B cell (primary cell): ENCODE results near the gene FAIM. TPM values are rescaled to one million over a fixed set of nuclear protein-coding genes. Genes with fewer than 3 reads are reported as not detected.

Experiments used
- ATAC-seq: fragments of 200-7000 bp; cut with Tn5 transposase; one replicate; pipeline ENCODE4 v1.10.0; 2021; ENCODE audit warnings: low read depth, mild to moderate bottlenecking, moderate number of reproducible peaks, moderate library complexity
- CTCF ChIA-PET: fragments of 350-600 bp; sonication (Branson Sonifier 250); formaldehyde crosslinking; loops from one replicate; lab custom pipeline; 2021; ENCODE audit warnings: antibody characterized with exemption, inconsistent platforms; lab: Charles Lee
- POLR2A ChIA-PET: fragments of 350-600 bp; sonication (Branson Sonifier 250); formaldehyde crosslinking; loops from one replicate; lab custom pipeline; 2021; ENCODE audit warnings: antibody characterized with exemption; lab: Charles Lee
- DNase-seq: peaks from one replicate; pipeline ENCODE4 v3.0.0; 2013
- H2AFZ ChIP-seq: 2 replicates; pipeline ENCODE4 v1.6.1; 2012; ENCODE audit warnings: mild to moderate bottlenecking, low read depth, low read length; ENCODE audit not compliant: insufficient read depth, poor library complexity, severe bottlenecking
- H3K27ac ChIP-seq, 2 donors: 1 replicate in 1 of 2; 2 replicates in 1 of 2; pipeline ENCODE4 v1.5.1; 2012 to 2013; ENCODE audit warnings: low read length in 2 of 2, mild to moderate bottlenecking in 2 of 2, moderate library complexity in 1 of 2
- H3K27me3 ChIP-seq, 4 experiments: fragments of 200-600 bp in 1 of 4; sonication (generic) in 1 of 4; replicated peaks in 1 of 4; 1 replicate in 2 of 4; 2 replicates in 2 of 4; pipeline versions ENCODE4 v1.6.1 to v1.7.0; 2013 to 2016; ENCODE audit warnings: low read length in 3 of 4, mild to moderate bottlenecking in 2 of 4, mixed read lengths in 1 of 4, moderate library complexity in 1 of 4; ENCODE audit not compliant: insufficient read depth in 4 of 4, control insufficient read depth in 3 of 4; ENCODE audit errors: control extremely low read depth in 1 of 4
- H3K36me3 ChIP-seq, 2 experiments: replicated peaks in 1 of 2; 1 replicate in 1 of 2; 2 replicates in 1 of 2; pipeline versions ENCODE4 v1.6.1 to v1.7.1; 2013; ENCODE audit warnings: low read length in 1 of 2; ENCODE audit not compliant: insufficient read depth in 2 of 2, control insufficient read depth in 1 of 2; ENCODE audit errors: control extremely low read depth in 1 of 2, extremely low read depth in 1 of 2
- H3K4me1 ChIP-seq, 2 donors: fragments of 200-600 bp in 1 of 2; sonication (generic) in 1 of 2; 1 replicate in 1 of 2; 2 replicates in 1 of 2; pipeline versions ENCODE4 v1.5.1 to v1.6.1; 2013 to 2017; ENCODE audit warnings: low read length in 2 of 2; ENCODE audit not compliant: control insufficient read depth in 2 of 2, insufficient read depth in 2 of 2
- H3K4me2 ChIP-seq: replicated peaks from 2 replicates; pipeline ENCODE3; 2012; ENCODE audit warnings: mild to moderate bottlenecking, low read depth, low read length; ENCODE audit not compliant: poor library complexity, severe bottlenecking
- H3K4me3 ChIP-seq, 5 experiments: fragments of 200-600 bp in 1 of 5; sonication (generic) in 1 of 5; 1 replicate in 3 of 5; 2 replicates in 2 of 5; pipeline versions ENCODE4 v1.5.1 to v1.7.0; 2011 to 2016; ENCODE audit warnings: low read length in 4 of 5, mild to moderate bottlenecking in 4 of 5, low read depth in 2 of 5, control low read depth in 1 of 5, moderate library complexity in 1 of 5; ENCODE audit not compliant: insufficient read depth in 1 of 5; ENCODE audit errors: control extremely low read depth in 1 of 5, extremely low read depth in 1 of 5
- H3K79me2 ChIP-seq: fragments of 200-600 bp; sonication (generic); one replicate; pipeline ENCODE4 v1.6.0; 2016; ENCODE audit warnings: low read length; ENCODE audit not compliant: control insufficient read depth, insufficient read depth
- H3K9ac ChIP-seq: fragments of 200-600 bp; sonication (generic); 2 replicates; pipeline ENCODE4 v1.6.1; 2017; ENCODE audit warnings: mild to moderate bottlenecking, low read length, moderate library complexity
- H3K9me3 ChIP-seq, 3 donors: one replicate each; pipeline versions ENCODE4 v1.6.1 to v1.7.1; 2013; ENCODE audit warnings: low read length in 2 of 3; ENCODE audit not compliant: control insufficient read depth in 2 of 3, insufficient read depth in 1 of 3; ENCODE audit errors: control extremely low read depth in 1 of 3
- H4K20me1 ChIP-seq: 2 replicates; pipeline ENCODE4 v1.6.0; 2012; ENCODE audit warnings: mild to moderate bottlenecking, low read length; ENCODE audit not compliant: insufficient read depth, control insufficient read depth, poor library complexity, severe bottlenecking
- H3K27ac Mint-ChIP-seq: one replicate; pipeline ENCODE4 v1.8.0; 2021; ENCODE audit warnings: mixed read lengths
- H3K27me3 Mint-ChIP-seq: one replicate; pipeline ENCODE4 v1.8.0; 2021; ENCODE audit warnings: mixed read lengths
- H3K4me1 Mint-ChIP-seq: one replicate; pipeline ENCODE4 v1.8.0; 2021; ENCODE audit warnings: mixed read lengths
- H3K4me3 Mint-ChIP-seq: one replicate; pipeline ENCODE4 v1.8.0; 2021; ENCODE audit warnings: mixed read lengths
- H3K9me3 Mint-ChIP-seq: one replicate; pipeline ENCODE4 v1.8.0; 2022; ENCODE audit warnings: mixed read lengths; ENCODE audit not compliant: insufficient read depth
- EZH2 ChIP-seq: IDR thresholded peaks from 2 replicates; pipeline ENCODE4 v1.6.1; 2012; ENCODE audit warnings: borderline replicate concordance, low read depth, mild to moderate bottlenecking, moderate library complexity, low read length; ENCODE audit not compliant: insufficient read depth, poor library complexity, severe bottlenecking
- WGBS: methylation state at CpG from one replicate; pipeline ENCODE4 v1.1.5; 2013; ENCODE audit warnings: missing lambda C conversion rate; ENCODE audit not compliant: insufficient coverage; 5-methylcytosine and 5-hydroxymethylcytosine counted together
- intact Hi-C: fragments of 100-400 bp; cut with micrococcal nuclease; formaldehyde crosslinking; loops from one replicate; pipeline ENCODE4 v1.10.0; 2022
- polyA plus RNA-seq: library from polyadenylated mRNA; depleted of rRNA; stranded (reverse); fragments of >200 nt; gene quantifications from 2 replicates; pipeline ENCODE4 v1.2.3, GENCODE V29; 2012
- total RNA-seq, 2 donors: library from RNA; stranded (reverse); fragments of 120-200 nt in 1 of 2; gene quantifications; 1 replicate in 1 of 2; 2 replicates in 1 of 2; pipeline versions ENCODE4 v1.2.3 to v1.2.4, GENCODE V29; 2013 to 2022
- TF ChIP-seq, protein P1 (sequence below): fragments of 200-600 bp; IDR thresholded peaks from one replicate; pipeline ENCODE4 v1.8.0; 2022; ENCODE audit warnings: antibody characterized with exemption, mild to moderate bottlenecking

FAIM gene
- total and polyA plus RNA-seq, 2 donors (not counting 1 experiment from before 2014, with no cell fraction given) = 2.3 to 16.3 TPM

DNA sequence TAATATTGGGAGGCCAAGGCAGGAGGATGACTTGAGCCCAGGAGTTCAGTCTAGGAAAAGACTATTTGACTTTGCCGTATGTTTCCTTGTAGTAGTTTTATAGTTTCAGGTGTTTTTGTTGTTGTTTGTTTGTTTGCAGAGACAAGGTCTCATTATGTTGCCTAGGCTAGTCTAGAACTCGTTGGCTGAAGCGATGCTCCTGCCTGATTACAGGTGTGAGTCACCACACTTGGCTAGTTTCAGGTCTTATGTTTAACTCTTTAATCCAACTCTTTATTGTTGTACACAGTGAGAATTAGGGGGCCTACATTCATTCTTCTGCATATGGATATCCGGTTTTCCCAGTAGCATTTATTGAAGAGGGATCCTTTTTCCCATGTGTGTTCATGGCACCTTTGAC is 32.0 kb downstream of the FAIM start:
- Mint-ChIP-seq H3K4me1 (no peaks in the 10 kb centered on the region), H3K27ac (no peak overlapping the region), H3K4me3 (no peak overlapping the region), H3K27me3 (no peaks in the 10 kb centered on the region), H3K9me3 (peaks cover 9% of the 10 kb centered on the region)
- Histone ChIP-seq H3K4me3 (no peak overlapping the region), H3K9ac (no peak overlapping the region), H3K79me2 (no peaks in the 10 kb centered on the region), H3K27ac (no peak overlapping the region), H2AFZ (no peak overlapping the region), H3K36me3 (no peaks in the 10 kb centered on the region), H3K9me3 (peaks cover 0 to 16% (median 0%) of the 10 kb centered on the region in 3 donors), H3K4me1 (no peaks in the 10 kb centered on the region), H3K4me2 (no peak overlapping the region), H3K27me3 (no peaks in the 10 kb centered on the region), H4K20me1 (no peaks in the 10 kb centered on the region)
- ChIA-PET CTCF (no interaction called here), POLR2A (no interaction called here)
- DNase-seq = no peak
- intact Hi-C loops = no loop called here
- TF ChIP-seq EZH2 = no peak
- TF ChIP-seq, protein P1, sequence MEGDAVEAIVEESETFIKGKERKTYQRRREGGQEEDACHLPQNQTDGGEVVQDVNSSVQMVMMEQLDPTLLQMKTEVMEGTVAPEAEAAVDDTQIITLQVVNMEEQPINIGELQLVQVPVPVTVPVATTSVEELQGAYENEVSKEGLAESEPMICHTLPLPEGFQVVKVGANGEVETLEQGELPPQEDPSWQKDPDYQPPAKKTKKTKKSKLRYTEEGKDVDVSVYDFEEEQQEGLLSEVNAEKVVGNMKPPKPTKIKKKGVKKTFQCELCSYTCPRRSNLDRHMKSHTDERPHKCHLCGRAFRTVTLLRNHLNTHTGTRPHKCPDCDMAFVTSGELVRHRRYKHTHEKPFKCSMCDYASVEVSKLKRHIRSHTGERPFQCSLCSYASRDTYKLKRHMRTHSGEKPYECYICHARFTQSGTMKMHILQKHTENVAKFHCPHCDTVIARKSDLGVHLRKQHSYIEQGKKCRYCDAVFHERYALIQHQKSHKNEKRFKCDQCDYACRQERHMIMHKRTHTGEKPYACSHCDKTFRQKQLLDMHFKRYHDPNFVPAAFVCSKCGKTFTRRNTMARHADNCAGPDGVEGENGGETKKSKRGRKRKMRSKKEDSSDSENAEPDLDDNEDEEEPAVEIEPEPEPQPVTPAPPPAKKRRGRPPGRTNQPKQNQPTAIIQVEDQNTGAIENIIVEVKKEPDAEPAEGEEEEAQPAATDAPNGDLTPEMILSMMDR = no peak
- 75% methylated on average over 1 of the region's 4 CpGs for WGBS
- no peak for ATAC-seq

DNA sequence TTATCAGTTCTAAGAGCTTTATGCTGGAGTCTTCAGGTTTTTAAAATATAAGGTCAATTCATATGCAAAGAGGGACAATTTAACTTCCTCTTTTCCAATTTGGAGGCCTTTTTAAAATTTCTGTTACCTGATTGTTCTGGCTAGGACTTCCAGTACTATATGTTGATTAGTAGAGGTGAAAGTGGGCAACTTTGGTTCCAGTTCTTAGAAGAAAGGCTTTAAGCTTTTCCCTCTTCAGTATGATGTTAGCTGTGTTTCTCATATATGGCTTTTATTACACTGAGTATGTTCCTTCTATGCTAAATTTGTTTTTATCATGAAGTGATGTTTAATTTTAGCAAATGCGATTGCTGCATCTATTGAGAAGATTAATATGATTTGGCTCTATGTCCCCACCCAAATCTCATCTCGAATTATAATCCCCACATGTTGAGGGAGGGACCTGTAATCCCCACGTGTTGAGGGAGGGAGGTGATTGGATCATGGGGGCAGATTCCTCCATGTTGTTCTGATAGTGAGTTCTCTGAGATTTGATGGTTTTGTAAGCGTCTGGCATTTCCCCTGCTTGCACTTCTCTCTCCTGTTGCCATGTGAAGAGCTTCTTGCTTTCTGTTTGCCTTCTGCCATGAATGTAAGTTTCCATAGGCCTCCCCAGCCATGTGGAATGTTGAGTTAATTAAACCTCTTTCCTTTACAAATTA is 33.8 kb downstream of the FAIM start:
- Mint-ChIP-seq H3K27me3 (no peaks in the 10 kb centered on the region), H3K4me1 (no peaks in the 10 kb centered on the region), H3K4me3 (no peak overlapping the region), H3K9me3 (peaks cover 19% of the 10 kb centered on the region), H3K27ac (no peak overlapping the region)
- Histone ChIP-seq H4K20me1 (no peaks in the 10 kb centered on the region), H3K36me3 (no peaks in the 10 kb centered on the region), H3K79me2 (no peaks in the 10 kb centered on the region), H3K9ac (no peak overlapping the region), H3K9me3 (peaks cover 0 to 16% (median 7%) of the 10 kb centered on the region in 3 donors), H3K27me3 (no peaks in the 10 kb centered on the region), H3K4me3 (no peak overlapping the region), H3K27ac (no peak overlapping the region), H3K4me1 (no peaks in the 10 kb centered on the region), H2AFZ (no peak overlapping the region), H3K4me2 (no peak overlapping the region)
- TF ChIP-seq, protein P1 = no peak
- TF ChIP-seq EZH2 = no peak
- intact Hi-C loops = no loop called here
- ChIA-PET CTCF (no interaction called here), POLR2A (no interaction called here)
- no peak for ATAC-seq
- no CpG with 5 or more reads among the region's 4 CpGs for WGBS
- DNase-seq = no peak
